ENCODE measurements around the gene RNF114. TPM values are rescaled to one million over a fixed set of nuclear protein-coding genes. Genes with fewer than 3 reads are reported as not detected.
"Not testable (repeated sequence)": the region's sequence is repeated elsewhere in the genome, so short reads cannot be mapped to it uniquely, and the experiment has no call there.

RNF114 gene
- total RNA-seq, 2 donors from 2014 or later: 82.0 to 181 TPM

- WGBS, 2 donors: 86 to 94% methylated on average over 7 to 9 of the region's 9 CpGs
- H3K4me3 ChIP-seq: no peak overlapping the region
- no peaks in the 10 kb centered on the region for H3K27me3 ChIP-seq
- intact Hi-C loops (cut with DNase I): no loop called here
- no peaks in the 10 kb centered on the region for H3K36me3 ChIP-seq (replicated peaks in 1 of 2; ENCODE audit: insufficient read depth in 1 of 2, low read depth in 2 of 2)
- TF ChIP-seq, protein P1, sequence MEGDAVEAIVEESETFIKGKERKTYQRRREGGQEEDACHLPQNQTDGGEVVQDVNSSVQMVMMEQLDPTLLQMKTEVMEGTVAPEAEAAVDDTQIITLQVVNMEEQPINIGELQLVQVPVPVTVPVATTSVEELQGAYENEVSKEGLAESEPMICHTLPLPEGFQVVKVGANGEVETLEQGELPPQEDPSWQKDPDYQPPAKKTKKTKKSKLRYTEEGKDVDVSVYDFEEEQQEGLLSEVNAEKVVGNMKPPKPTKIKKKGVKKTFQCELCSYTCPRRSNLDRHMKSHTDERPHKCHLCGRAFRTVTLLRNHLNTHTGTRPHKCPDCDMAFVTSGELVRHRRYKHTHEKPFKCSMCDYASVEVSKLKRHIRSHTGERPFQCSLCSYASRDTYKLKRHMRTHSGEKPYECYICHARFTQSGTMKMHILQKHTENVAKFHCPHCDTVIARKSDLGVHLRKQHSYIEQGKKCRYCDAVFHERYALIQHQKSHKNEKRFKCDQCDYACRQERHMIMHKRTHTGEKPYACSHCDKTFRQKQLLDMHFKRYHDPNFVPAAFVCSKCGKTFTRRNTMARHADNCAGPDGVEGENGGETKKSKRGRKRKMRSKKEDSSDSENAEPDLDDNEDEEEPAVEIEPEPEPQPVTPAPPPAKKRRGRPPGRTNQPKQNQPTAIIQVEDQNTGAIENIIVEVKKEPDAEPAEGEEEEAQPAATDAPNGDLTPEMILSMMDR (IDR thresholded peaks at IDR 0.05): no peak
- TF ChIP-seq POLR2A (IDR thresholded peaks at IDR 0.05): no peak
- no peak overlapping the region for H3K27ac ChIP-seq
- ATAC-seq (no peak), DNase-seq (no peak)
- H3K4me1 ChIP-seq: peaks cover 38% of the 10 kb centered on the region
- no peaks in the 10 kb centered on the region for H3K9me3 ChIP-seq
Observed at GRCh38 chr20:49892260-49892659, 43.9 kb upstream of the RNF114 start.

GRCh38 chr20:49892817-49893216 is 43.4 kb upstream of the RNF114 start:
- no peak for ATAC-seq
- peaks cover 33% of the 10 kb centered on the region for H3K4me1 ChIP-seq

DNA sequence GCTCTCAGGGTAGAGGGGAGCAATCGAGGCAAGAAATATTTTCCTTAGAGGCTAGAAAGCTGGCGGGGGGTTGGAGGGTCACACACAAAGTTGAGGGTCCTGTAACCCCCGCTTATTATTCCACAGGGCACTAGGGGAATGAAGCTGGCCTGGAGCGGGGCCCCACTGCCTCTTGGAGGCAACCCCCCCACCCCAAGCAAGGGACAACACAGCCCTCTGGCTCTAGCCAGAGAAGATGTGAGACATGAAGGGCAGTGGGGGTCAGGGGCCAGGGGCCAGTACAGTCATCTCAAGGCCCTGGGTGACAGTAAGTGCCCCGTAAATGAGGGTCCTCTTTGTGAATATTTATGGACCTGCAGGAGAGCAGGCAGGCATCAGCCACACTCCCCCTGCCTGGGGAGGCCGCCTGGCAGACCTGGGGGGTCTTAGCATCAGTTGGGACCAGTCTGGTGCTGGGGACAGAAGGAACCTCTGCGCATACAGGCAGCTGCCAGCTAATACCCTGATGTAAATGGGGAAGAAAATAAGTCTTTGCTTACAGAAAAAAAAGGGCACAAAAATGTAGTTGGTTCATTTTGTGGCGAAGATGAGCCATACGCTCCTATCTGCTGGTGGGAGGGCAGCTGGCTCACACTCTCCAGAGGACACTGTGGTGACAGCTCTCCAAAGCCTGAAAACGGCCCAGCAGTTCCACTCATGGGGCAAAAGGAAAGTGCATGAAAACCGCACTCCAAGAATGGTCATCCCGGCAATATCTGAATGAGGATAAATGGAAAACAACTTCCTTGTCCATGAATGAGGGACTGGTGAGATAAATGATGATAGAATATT is 42.7 kb upstream of the RNF114 start:
- no peaks in the 10 kb centered on the region for H3K27me3 ChIP-seq
- no peak overlapping the region for H3K27ac ChIP-seq
- no peaks in the 10 kb centered on the region for H3K9me3 ChIP-seq
- no peaks in the 10 kb centered on the region for H3K36me3 ChIP-seq (replicated peaks in 1 of 2; ENCODE audit: insufficient read depth in 1 of 2, low read depth in 2 of 2)
- ATAC-seq: no peak
- intact Hi-C loops (cut with DNase I): no loop called here
- 69 to 73% methylated on average over 12 of the region's 12 CpGs for WGBS, 2 donors
- DNase-seq: no peak
- no peak overlapping the region for H3K4me3 ChIP-seq
- H3K4me1 ChIP-seq: peaks cover 26% of the 10 kb centered on the region
- no peak for TF ChIP-seq POLR2A (IDR thresholded peaks at IDR 0.05)
- TF ChIP-seq, protein P1 (IDR thresholded peaks at IDR 0.05): no peak

More at GRCh38 chr20:49892817-49893216, 43.4 kb upstream of the RNF114 start:
- 47 to 49% methylated on average over 6 to 11 of the region's 11 CpGs for WGBS, 2 donors
- DNase-seq: no peak
- H3K4me3 ChIP-seq: no peak overlapping the region
- no peaks in the 10 kb centered on the region for H3K9me3 ChIP-seq
- TF ChIP-seq POLR2A (IDR thresholded peaks at IDR 0.05): no peak
- TF ChIP-seq, protein P1 (IDR thresholded peaks at IDR 0.05): no peak
- intact Hi-C loops (cut with DNase I): no loop called here
- no peak overlapping the region for H3K27ac ChIP-seq
- no peaks in the 10 kb centered on the region for H3K36me3 ChIP-seq (replicated peaks in 1 of 2; ENCODE audit: insufficient read depth in 1 of 2, low read depth in 2 of 2)
- H3K27me3 ChIP-seq: no peaks in the 10 kb centered on the region

DNA sequence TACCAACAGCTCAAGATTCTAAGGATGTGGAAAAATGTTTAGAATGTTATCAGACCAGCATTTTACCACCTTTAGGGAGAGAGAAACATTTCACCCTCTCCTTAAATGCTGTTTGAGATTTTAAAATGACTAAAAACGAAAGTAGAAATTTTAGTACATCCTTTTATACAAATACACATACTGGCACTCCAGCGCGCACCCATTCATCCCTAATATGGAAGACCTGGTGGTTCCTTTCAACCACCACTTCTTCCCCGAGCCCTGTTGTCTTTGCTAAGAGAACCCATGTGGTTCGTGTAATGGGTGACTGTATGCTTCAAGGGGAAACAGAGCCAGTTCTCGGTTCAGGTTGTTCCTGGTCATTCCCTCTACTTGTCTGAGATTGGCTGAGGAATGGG is 42.1 kb upstream of the RNF114 start:
- no peak for DNase-seq
- no peak for ATAC-seq
- no peaks in the 10 kb centered on the region for H3K9me3 ChIP-seq
- WGBS, 2 donors: 74 to 80% methylated on average over 6 of the region's 6 CpGs
- H3K4me3 ChIP-seq: no peak overlapping the region
- TF ChIP-seq, protein P1 (IDR thresholded peaks at IDR 0.05): no peak
- no peak for TF ChIP-seq POLR2A (IDR thresholded peaks at IDR 0.05)
- H3K27ac ChIP-seq: no peak overlapping the region
- no peaks in the 10 kb centered on the region for H3K36me3 ChIP-seq (replicated peaks in 1 of 2; ENCODE audit: insufficient read depth in 1 of 2, low read depth in 2 of 2)
- intact Hi-C loops (cut with DNase I): no loop called here
- peaks cover 20% of the 10 kb centered on the region for H3K4me1 ChIP-seq
- no peaks in the 10 kb centered on the region for H3K27me3 ChIP-seq

DNA sequence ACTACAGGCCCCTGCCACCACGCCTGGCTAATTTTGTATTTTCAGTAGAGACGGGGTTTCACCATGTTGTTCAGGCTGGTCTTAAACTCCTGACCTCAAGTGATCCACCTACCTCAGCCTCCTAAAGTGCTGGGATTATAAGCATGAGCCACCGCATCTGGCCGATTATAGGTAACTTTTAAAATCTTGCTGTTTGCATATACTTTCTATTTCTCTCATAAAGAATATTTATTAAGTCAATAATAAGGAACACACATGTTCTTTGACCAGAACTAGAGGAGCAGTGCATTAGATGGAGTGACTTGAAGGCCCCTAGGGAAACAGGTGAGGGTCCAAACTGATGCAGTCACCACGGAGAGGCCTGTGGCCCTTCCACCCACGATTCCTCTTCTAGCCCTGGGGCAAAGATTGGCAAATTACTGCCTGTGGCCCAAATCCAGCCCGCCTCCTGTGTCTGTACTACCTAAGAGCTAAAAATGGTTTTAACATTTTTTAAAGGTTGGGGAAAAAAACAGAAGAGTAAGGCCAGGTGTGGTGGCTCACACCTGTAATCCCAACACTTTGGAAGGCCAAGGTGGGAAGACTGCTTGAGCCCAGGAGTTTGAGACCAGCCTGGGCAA is 40.6 kb upstream of the RNF114 start:
- H3K4me3 ChIP-seq; H3K4me1 ChIP-seq; H3K36me3 ChIP-seq (replicated peaks in 1 of 2; ENCODE audit: insufficient read depth in 1 of 2, low read depth in 2 of 2); H3K27ac ChIP-seq; ATAC-seq; H3K27me3 ChIP-seq; H3K9me3 ChIP-seq; intact Hi-C loops (cut with DNase I): not testable (repeated sequence)
- peak in 1 of 4 donors; percentile 2 for DNase-seq
- WGBS, 2 donors: 87 to 90% methylated on average over 7 of the region's 7 CpGs
